ENCODE measurements around the gene C18orf63. TPM values are rescaled to one million over a fixed set of nuclear protein-coding genes. Genes with fewer than 3 reads are reported as not detected.

The C18orf63 gene
- total RNA-seq, 1 experiment from 2014 or later: not detected

GRCh38 chr18:74303306-74303705, 12.3 kb upstream of the C18orf63 start:
- Mint-ChIP-seq H3K27ac (no peak overlapping the region), H3K9me3 (peaks cover 11% of the 10 kb centered on the region), H3K36me3 (peaks cover 16% of the 10 kb centered on the region), H3K27me3 (ENCODE audit: low read depth) (no peaks in the 10 kb centered on the region; the same call in 1 of the 2 replicates), H3K4me3 (no peak overlapping the region), H3K4me1 (no peaks in the 10 kb centered on the region)
- POLR2A ChIA-PET: no interaction called here
- DNase-seq (ENCODE audit: low spot score): no peak
- CTCF ChIA-PET: interaction anchor here (1.6 kb wide), 1 partner anchor 105 kb away, joined by 5 read pairs; no protein-coding TSS in a partner anchor
- TF ChIP-seq EMX1 (CRISPR knock-in tag; IDR thresholded peaks at IDR 0.05) (no peak), HMGA2 (CRISPR knock-in tag; IDR thresholded peaks at IDR 0.05) (no peak), RORB (CRISPR knock-in tag; IDR thresholded peaks at IDR 0.05) (no peak), NR2C2 (CRISPR knock-in tag; IDR thresholded peaks at IDR 0.05) (no peak), GTF2I (CRISPR knock-in tag; conservative IDR thresholded peaks at IDR 0.05) (no peak), OVOL2 (CRISPR knock-in tag; IDR thresholded peaks at IDR 0.05; ENCODE audit: borderline replicate concordance) (no peak), NR1H2 (CRISPR knock-in tag; IDR thresholded peaks at IDR 0.05) (no peak), TEAD1 (CRISPR knock-in tag; IDR thresholded peaks at IDR 0.05) (no peak), ZNF121 (CRISPR knock-in tag; IDR thresholded peaks at IDR 0.05) (no peak), SMAD3 (CRISPR knock-in tag; IDR thresholded peaks at IDR 0.05; ENCODE audit: borderline replicate concordance) (no peak), CREB1 (CRISPR knock-in tag; IDR thresholded peaks at IDR 0.05) (no peak), ZNF425 (CRISPR knock-in tag; conservative IDR thresholded peaks at IDR 0.05) (no peak), ESRRA (CRISPR knock-in tag; IDR thresholded peaks at IDR 0.05; ENCODE audit: borderline replicate concordance) (no peak), PRDM15 (CRISPR knock-in tag; IDR thresholded peaks at IDR 0.05) (no peak), FOXK1 (CRISPR knock-in tag; IDR thresholded peaks at IDR 0.05) (no peak), E2F5 (CRISPR knock-in tag; IDR thresholded peaks at IDR 0.05) (no peak), ZNF317 (CRISPR knock-in tag; IDR thresholded peaks at IDR 0.05; ENCODE audit: borderline replicate concordance, low read depth) (no peak)
- no peak for ATAC-seq

- Mint-ChIP-seq H3K36me3 (peaks cover 9% of the 10 kb centered on the region), H3K9me3 (peaks cover 11% of the 10 kb centered on the region), H3K27ac (no peak overlapping the region), H3K4me3 (no peak overlapping the region), H3K4me1 (no peaks in the 10 kb centered on the region), H3K27me3 (ENCODE audit: low read depth) (no peaks in the 10 kb centered on the region)
- DNase-seq (ENCODE audit: low spot score): no peak
- no peak for ATAC-seq
- TF ChIP-seq CDX4 (CRISPR knock-in tag; IDR thresholded peaks at IDR 0.05; ENCODE audit: borderline replicate concordance): no peak
- no peak for TF ChIP-seq ZNF263 (CRISPR knock-in tag; IDR thresholded peaks at IDR 0.05; ENCODE audit: low read depth)
- TF ChIP-seq USF2 (CRISPR knock-in tag; IDR thresholded peaks at IDR 0.05): no peak
- CTCF ChIA-PET: no interaction called here
- POLR2A ChIA-PET: no interaction called here
These were observed 11.7 kb upstream of the C18orf63 start for GRCh38 chr18:74303936-74304335.
